Articular chondrocyte of knee joint (primary cell): ENCODE results near the gene OCRL. TPM values are rescaled to one million over a fixed set of nuclear protein-coding genes. Genes with fewer than 3 reads are reported as not detected.

Experiments
- small RNA-seq: library from RNA; depleted of rRNA; stranded (forward); fragments of <200 nt; gene quantifications from one replicate; pipeline ENCODE3, GENCODE V24; 2012
- total RNA-seq: library from RNA; depleted of rRNA; stranded (reverse); fragments of >200 nt; gene quantifications from 2 replicates; pipeline ENCODE4 v1.2.3, GENCODE V29; 2012

The OCRL gene
- total RNA-seq: 22.3 and 22.8 TPM in 2 replicates

GRCh38 chrX:129540068-129540653 lies at the start of gene OCRL:
Gene OCRL, plus strand, starts transcription at chrX:129540259. Its CDS starts 181 bp downstream, at chrX:129540440.

GRCh38 chrX:129523079-129523911 lies 16.8 kb upstream of the OCRL start, which contains the start of gene SMARCA1:
Gene SMARCA1, minus strand, starts transcription at chrX:129523490. Its CDS starts 120 bp downstream, at chrX:129523370.

Small RNA genes lying within 50 kb of the gene (small RNA-seq; reads per million reads assigned to genes)
- gene RF01169: not detected

Other genes starting within 250 kb of the OCRL start
- gene SMARCA1, start 16.8 kb upstream of the OCRL start, total RNA-seq: 64.8 and 79.2 TPM in 2 replicates
- gene APLN, start 114.7 kb downstream of the OCRL start, total RNA-seq: 4.5 and 8.8 TPM in 2 replicates
- 0.11 and 0.26 TPM in 2 replicates for gene XPNPEP2, start 198.7 kb downstream of the OCRL start, total RNA-seq
- not detected in 2 replicates for gene SASH3, start 239.7 kb downstream of the OCRL start, total RNA-seq